Measurements from ENCODE around the gene FSTL5.
"Not testable (repeated sequence)": the region's sequence is repeated elsewhere in the genome, so short reads cannot be mapped to it uniquely, and the experiment has no call there.

DNA sequence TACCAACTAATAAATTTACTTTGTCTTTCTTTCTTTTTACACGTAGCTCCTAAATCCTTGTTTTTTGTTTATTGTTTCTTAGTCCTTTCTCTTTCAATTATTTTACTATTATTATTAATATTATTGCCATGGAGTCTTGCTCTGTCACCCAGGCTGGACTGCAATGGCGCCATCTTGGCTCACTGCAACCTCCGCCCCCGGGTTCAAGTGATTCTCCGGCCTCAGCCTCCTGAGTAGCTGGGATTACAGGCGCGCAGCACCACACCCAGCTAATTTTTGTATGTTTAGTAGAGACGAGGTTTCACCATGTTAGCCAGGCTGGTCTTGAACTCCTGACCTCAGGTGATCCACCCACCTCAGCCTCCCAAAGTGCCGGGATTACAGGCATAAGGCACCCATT, 405.4 kb downstream of the FSTL5 start:
- not testable (repeated sequence) for TF ChIP-seq EZH2 (IDR thresholded peaks at IDR 0.05; ENCODE audit: borderline replicate concordance, low read depth, low read length, severe bottlenecking); CTCF (IDR thresholded peaks at IDR 0.05; ENCODE audit: borderline replicate concordance, extremely low read depth, low read length, poor library complexity, severe bottlenecking)

Data from DND-41 (cell line).